NT2/D1 (cell line): ENCODE measurements around the gene MDM4.
A peak's percentile ranks its signal among the peaks of the same experiment; 100 is the strongest.

Experiments
- DNase-seq: peaks from one replicate; pipeline ENCODE4 v3.0.0-alpha.2; 2011; ENCODE audit warnings: low read depth, low spot score
- H3K27me3 ChIP-seq: 2 replicates; pipeline ENCODE4 v1.6.0; 2011; ENCODE audit warnings: mild to moderate bottlenecking; ENCODE audit not compliant: insufficient read length, insufficient read depth
- H3K36me3 ChIP-seq: 2 replicates; pipeline ENCODE4 v1.6.1; 2011; ENCODE audit warnings: mild to moderate bottlenecking, low read length, mixed read lengths; ENCODE audit not compliant: insufficient read depth, insufficient read length
- H3K4me1 ChIP-seq: 2 replicates; pipeline ENCODE4 v1.5.1; 2011; ENCODE audit not compliant: insufficient read depth, insufficient read length
- H3K4me3 ChIP-seq: 2 replicates; pipeline ENCODE4 v1.5.1; 2011; ENCODE audit warnings: low read depth; ENCODE audit not compliant: insufficient read length
- H3K9ac ChIP-seq: 2 replicates; pipeline ENCODE4 v1.6.0; 2011; ENCODE audit warnings: low read depth; ENCODE audit not compliant: insufficient read length
- H3K9me3 ChIP-seq: 2 replicates; pipeline ENCODE4 v1.5.1; 2011; ENCODE audit warnings: mild to moderate bottlenecking, low read length; ENCODE audit not compliant: insufficient read depth
- SUZ12 ChIP-seq: IDR thresholded peaks from 2 replicates; pipeline ENCODE4 v1.6.1; 2011; ENCODE audit not compliant: insufficient read length, insufficient read depth; ENCODE audit errors: extremely low read depth
- YY1 ChIP-seq: IDR thresholded peaks from 2 replicates; pipeline ENCODE4 v1.6.1; 2011; ENCODE audit not compliant: insufficient read length, insufficient read depth
- ZNF274 ChIP-seq: IDR thresholded peaks from 2 replicates; pipeline ENCODE4 v1.6.1; 2011; ENCODE audit warnings: mild to moderate bottlenecking, low read depth, low read length

Gene MDM4

DNA sequence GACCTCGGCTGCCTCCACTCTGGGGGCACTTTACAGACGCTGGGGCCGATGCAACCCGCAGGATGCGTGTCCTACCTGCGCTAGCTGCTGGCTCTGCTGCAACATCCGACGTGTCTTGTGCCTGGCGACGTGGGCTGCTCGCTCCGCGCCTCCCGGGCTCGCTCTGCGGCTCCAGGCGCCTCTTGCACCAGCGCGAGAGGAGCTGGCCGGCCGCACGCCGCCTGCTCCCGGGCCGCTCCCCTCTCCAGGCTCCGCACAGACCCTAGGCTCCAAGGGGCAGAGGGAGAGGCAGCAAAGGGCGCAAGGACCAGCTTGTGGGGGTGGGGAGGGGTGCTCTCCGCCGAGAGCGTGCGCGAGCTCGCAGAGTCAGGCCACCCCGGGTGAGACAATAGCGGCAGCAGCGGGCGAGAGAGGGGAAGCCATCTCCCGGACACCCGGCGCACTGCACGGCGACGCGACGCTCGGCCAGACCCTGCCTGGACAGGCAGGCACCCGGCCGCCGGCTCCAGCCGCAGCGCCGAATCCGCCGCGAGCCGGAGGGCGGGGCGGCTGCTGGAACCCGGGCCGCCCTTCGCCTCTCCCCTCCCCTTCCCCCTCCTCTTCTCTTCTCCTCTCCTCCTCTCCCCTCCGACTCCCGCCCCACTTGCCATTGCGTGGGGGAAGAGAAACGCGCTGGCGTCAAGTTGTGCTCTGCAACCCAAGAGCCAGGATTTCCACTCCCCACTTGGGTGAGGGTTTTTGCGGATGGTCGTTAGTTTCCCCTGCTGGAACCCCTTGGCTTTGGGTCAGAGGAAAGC lies 21.7 kb upstream of the MDM4 start, which contains the start of gene PIK3C2B:
Gene PIK3C2B, minus strand, starts transcription at position 525 of the 797 bp plus-strand sequence. CDS start 25,003 bp downstream, outside the sequence.
- DNase-seq, result peak; percentile 88

DNA sequence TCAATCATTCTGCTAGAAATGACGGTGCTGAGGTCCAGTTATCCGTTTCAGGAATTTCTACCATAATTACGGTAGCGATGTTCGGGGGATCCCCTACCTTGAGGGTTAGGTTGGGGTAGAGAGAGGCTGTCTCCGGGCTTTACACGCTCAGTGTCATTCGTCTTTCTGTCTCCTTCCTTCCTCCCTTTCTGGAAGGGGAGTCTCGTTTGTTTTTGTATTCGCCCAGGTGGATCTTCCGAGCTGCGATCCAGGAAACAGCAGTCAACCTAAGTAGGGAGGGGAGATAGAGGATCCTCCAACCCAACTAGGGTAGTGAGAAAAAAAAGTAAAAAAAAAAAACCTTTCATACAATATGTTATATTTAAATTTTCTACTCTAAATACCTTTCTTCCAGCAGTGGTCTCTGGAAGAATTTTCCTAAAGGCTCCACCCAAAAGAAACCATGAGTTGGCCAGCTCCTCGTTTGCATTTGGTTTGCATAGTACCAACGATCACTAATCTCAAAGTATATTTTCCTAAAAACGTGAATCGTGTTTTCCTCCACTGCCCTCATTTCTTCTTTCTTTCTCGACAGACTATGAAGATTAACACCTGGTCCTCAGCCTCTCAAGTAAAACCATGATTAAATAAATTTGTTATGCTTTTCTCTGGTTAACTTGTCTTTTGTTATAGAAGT lies 21.0 kb upstream of the MDM4 start:
- peak overlapping the region; percentile 96 for H3K9ac ChIP-seq
- peaks cover 6% of the 10 kb centered on the region for H3K4me1 ChIP-seq
- no peaks in the 10 kb centered on the region for H3K36me3 ChIP-seq
- TF ChIP-seq YY1 (no peak), SUZ12 (no peak), ZNF274 (no peak)
- peaks cover 4% of the 10 kb centered on the region for H3K27me3 ChIP-seq
- peak; percentile 15 for DNase-seq
- peaks cover 7% of the 10 kb centered on the region for H3K9me3 ChIP-seq
- peak overlapping the region; percentile 90 for H3K4me3 ChIP-seq

More for the DNA sequence above, 21.7 kb upstream of the MDM4 start, which contains the start of gene PIK3C2B:
- Histone ChIP-seq H3K4me3 (peak within 1 kb of the TSS; percentile 90), H3K27me3 (peaks cover 4% of the 10 kb centered on the region), H3K4me1 (peaks cover 6% of the 10 kb centered on the region), H3K9me3 (no peaks in the 10 kb centered on the region), H3K36me3 (no peaks in the 10 kb centered on the region), H3K9ac (peak within 1 kb of the TSS; percentile 96)
- no peak for TF ChIP-seq ZNF274
- TF ChIP-seq YY1, result no peak
- no peak for TF ChIP-seq SUZ12

DNA sequence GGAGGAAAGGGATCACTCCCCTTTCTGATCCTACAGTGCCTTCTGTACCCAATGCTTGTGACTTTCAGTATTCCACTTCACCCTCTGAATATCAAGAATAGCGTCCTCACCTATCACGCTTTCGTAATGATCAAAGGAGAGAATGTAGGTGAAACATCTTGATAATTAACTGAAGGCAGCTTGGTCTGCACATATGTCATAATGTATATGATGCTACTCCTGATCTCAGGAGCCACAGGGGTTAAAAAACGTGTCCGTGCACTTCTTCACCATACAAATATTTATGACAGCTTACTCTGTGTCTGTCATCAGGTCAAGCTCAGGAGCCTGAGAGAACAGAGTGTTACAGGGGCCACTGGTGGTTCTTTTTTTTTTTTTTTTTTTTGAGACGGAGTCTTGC lies 20.4 kb upstream of the MDM4 start:
- TF ChIP-seq YY1 (no peak), SUZ12 (no peak), ZNF274 (no peak)
- no peak overlapping the region for H3K4me3 ChIP-seq
- DNase-seq, result no peak
- no peak overlapping the region for H3K9ac ChIP-seq
- peaks cover 12% of the 10 kb centered on the region for H3K9me3 ChIP-seq
- H3K27me3 ChIP-seq, result peaks cover 4% of the 10 kb centered on the region
- H3K4me1 ChIP-seq, result peaks cover 6% of the 10 kb centered on the region
- H3K36me3 ChIP-seq, result no peaks in the 10 kb centered on the region

DNA sequence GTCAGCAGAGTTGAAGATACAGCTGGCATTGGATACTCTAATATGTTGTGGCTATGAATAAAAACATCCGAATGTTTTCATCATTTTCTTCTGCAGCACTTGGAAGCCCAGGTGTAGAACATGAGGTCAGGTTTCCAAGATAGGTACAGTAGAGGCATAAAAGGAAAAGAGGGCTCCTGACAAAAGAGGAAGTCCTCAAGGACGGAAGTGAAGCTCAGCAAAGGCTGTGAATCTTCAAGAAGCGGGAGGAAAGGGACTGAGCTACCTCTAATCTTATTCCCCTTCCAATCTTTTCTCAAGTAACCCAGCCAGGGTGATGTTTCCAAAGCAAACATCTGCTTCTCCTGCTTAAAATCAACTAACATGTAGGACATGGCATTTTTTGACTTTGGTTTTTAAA lies 17.2 kb upstream of the MDM4 start:
- no peaks in the 10 kb centered on the region for H3K36me3 ChIP-seq
- peaks cover 12% of the 10 kb centered on the region for H3K9me3 ChIP-seq
- TF ChIP-seq YY1 (no peak), ZNF274 (no peak), SUZ12 (no peak)
- H3K27me3 ChIP-seq, result peaks cover 4% of the 10 kb centered on the region
- DNase-seq, result no peak
- no peak overlapping the region for H3K9ac ChIP-seq
- H3K4me3 ChIP-seq, result no peak overlapping the region
- no peaks in the 10 kb centered on the region for H3K4me1 ChIP-seq

DNA sequence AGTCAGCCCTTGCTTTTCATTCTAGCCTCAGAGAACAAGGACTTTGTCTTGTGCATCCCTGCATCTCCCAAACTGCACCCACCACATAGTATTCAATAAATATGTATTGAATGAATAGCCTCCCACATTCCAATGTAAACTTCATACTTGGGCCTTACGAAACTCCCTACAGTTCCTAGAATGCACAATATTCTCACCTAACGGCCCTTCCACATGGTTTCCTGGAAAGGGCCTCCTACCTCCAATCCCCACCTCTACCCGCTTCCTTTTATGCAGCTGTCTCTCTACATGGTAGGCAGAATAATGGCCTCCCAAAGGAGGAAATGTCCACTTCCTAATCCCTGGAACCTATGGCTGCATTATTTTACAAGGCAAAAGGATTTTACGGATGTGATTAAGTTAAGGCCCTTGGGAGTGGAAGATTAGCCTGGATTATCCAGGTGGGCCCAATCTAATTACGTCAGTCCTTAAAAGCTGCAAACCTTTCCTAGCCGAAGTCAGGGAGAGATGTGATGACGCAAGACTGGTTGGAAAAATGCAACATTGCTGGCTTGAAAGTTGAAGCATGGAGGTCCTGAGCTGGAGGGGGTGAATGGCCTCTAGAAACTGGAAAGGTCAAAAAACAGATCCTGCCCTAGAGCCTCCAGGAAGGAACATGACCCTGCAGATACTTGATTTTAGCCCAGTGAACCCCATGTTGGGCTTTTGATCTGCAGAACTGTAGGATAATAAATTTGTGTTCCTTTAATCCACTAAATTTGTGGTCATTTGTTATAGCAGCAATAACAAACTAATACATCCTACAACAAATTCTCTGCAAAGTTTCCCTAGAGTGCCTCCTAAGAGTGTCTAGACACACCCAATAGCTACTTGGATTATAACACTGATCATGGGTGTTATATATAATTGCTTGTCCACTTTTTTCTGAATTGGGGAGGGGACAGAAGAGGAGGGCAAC lies 16.4 kb upstream of the MDM4 start:
- peaks cover 12% of the 10 kb centered on the region for H3K9me3 ChIP-seq
- H3K36me3 ChIP-seq, result no peaks in the 10 kb centered on the region
- H3K4me3 ChIP-seq, result no peak overlapping the region
- TF ChIP-seq ZNF274, result no peak
- TF ChIP-seq YY1, result no peak
- no peak for TF ChIP-seq SUZ12
- no peaks in the 10 kb centered on the region for H3K4me1 ChIP-seq
- peaks cover 4% of the 10 kb centered on the region for H3K27me3 ChIP-seq
- DNase-seq, result no peak
- H3K9ac ChIP-seq, result no peak overlapping the region

DNA sequence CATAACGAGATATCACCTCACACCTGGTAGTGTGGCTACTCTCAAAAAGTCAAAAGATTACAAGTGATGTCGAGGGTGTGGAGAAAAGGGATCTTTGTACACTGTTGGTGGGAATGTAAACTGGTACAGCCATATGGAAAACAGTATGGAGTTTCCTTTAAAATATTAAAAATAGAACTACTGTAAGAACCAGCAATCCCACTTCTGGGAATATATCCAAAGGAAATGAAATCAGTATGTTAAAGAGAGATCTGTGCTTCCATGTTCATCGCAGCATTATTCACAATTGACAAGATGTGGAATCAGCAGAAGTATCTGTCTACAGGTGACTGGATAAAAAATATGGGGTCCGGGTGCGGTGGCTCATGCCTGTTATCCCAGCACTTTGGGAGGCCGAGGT lies 14.0 kb upstream of the MDM4 start:
- TF ChIP-seq ZNF274 (no peak), YY1 (no peak), SUZ12 (no peak)
- H3K36me3 ChIP-seq, result no peaks in the 10 kb centered on the region
- no peaks in the 10 kb centered on the region for H3K4me1 ChIP-seq
- peaks cover 12% of the 10 kb centered on the region for H3K9me3 ChIP-seq
- no peaks in the 10 kb centered on the region for H3K27me3 ChIP-seq
- no peak overlapping the region for H3K4me3 ChIP-seq
- no peak for DNase-seq
- H3K9ac ChIP-seq, result no peak overlapping the region
